Renal cortex interstitium (tissue), 11 donors: ENCODE data around the gene MYO5C. TPM values are rescaled to one million over a fixed set of nuclear protein-coding genes. Genes with fewer than 3 reads are reported as not detected.

Experiments
- DNase-seq, 11 donors: peaks; one replicate each; pipeline ENCODE4 v3.0.0-alpha.2; 2013; ENCODE audit warnings: low read depth in 9 of 11, low spot score in 4 of 11; ENCODE audit errors: extremely low read depth in 1 of 11
- polyA plus RNA-seq, 3 donors: library from polyadenylated mRNA; unstranded; fragments of 120-200 nt; gene quantifications; one replicate each; pipeline ENCODE4 v1.2.1, GENCODE V29; 2013; ENCODE audit not compliant: insufficient read length in 3 of 3

MYO5C gene
- polyA plus RNA-seq, 3 donors, result 19.6 to 30.5 (median 22.1) TPM

GRCh38 chr15:52227456-52227855 lies 68.1 kb downstream of the MYO5C start:
- DNase-seq, result peak in 10 of 11 donors; percentile 27 to 68 (median 52)

- DNase-seq, result no peak
Measured at GRCh38 chr15:52225230-52225629, 70.4 kb downstream of the MYO5C start.

- no peak for DNase-seq
Measured at GRCh38 chr15:52224211-52224610, 71.4 kb downstream of the MYO5C start.

GRCh38 chr15:52221730-52222129 lies 73.9 kb downstream of the MYO5C start:
- peak in 5 of 11 donors; percentile 15 to 44 (median 21) for DNase-seq

- DNase-seq, result no peak
Measured at GRCh38 chr15:52220937-52221660, 74.5 kb downstream of the MYO5C start.

GRCh38 chr15:52220251-52220650 lies 75.4 kb downstream of the MYO5C start:
- DNase-seq, result no peak

- no peak for DNase-seq
Measured at GRCh38 chr15:52218816-52219215, 76.8 kb downstream of the MYO5C start.

- no peak for DNase-seq
Measured at GRCh38 chr15:52218371-52218770, 77.2 kb downstream of the MYO5C start.

GRCh38 chr15:52217186-52217585 lies 78.4 kb downstream of the MYO5C start:
- DNase-seq, result no peak

- DNase-seq, result no peak
Measured at GRCh38 chr15:52214553-52214952, 81.1 kb downstream of the MYO5C start.

- no peak for DNase-seq
Measured at GRCh38 chr15:52213206-52213605, 82.4 kb downstream of the MYO5C start.

GRCh38 chr15:52208306-52208946 lies 87.2 kb downstream of the MYO5C start:
- peak in 2 of 11 donors; percentile 18 to 21 for DNase-seq

- no peak for DNase-seq
Measured at GRCh38 chr15:52207191-52207590, 88.4 kb downstream of the MYO5C start.

- DNase-seq, result no peak
Measured at GRCh38 chr15:52206446-52206845, 89.2 kb downstream of the MYO5C start.

- no peak for DNase-seq
Measured at GRCh38 chr15:52204657-52205056, 90.9 kb downstream of the MYO5C start.

- no peak for DNase-seq
Measured at GRCh38 chr15:52200831-52201365, 94.7 kb downstream of the MYO5C start.

GRCh38 chr15:52199271-52199670 lies 96.3 kb downstream of the MYO5C start:
- DNase-seq, result no peak

GRCh38 chr15:52196891-52197290 lies 98.7 kb downstream of the MYO5C start:
- DNase-seq, result no peak

GRCh38 chr15:52193791-52194190 lies 101.8 kb downstream of the MYO5C start:
- no peak for DNase-seq

- DNase-seq, result no peak
Measured at GRCh38 chr15:52193321-52193720, 102.3 kb downstream of the MYO5C start.
